K562 (cell line): ENCODE results near the gene ERVW-1. TPM values are rescaled to one million over a fixed set of nuclear protein-coding genes. Genes with fewer than 3 reads are reported as not detected.

Experiments
- ATAC-seq: fragments of 200-7000 bp; cut with Tn5 transposase; 3 replicates; pipeline ENCODE4 v1.9.1; 2020; ENCODE audit warnings: moderate library complexity
- BruUV-seq: library from RNA; stranded (reverse); fragments of 400-500 nt; replicated peaks from 2 replicates; lab custom pipeline; 2021; lab: Mats Ljungman, UMichigan
- CTCF ChIA-PET: fragments of 300-600 bp; formaldehyde crosslinking; extraction: SDS; loops from one replicate; lab custom pipeline; 2021; ENCODE audit warnings: low intra/inter-chr PET ratio; lab: Yijun Ruan, JAX
- POLR2A ChIA-PET: fragments of 300-600, 350-650 bp; sonication (Branson Sonifier 250); formaldehyde crosslinking; extraction: SDS; loops from one replicate; lab custom pipeline; 2021; ENCODE audit warnings: antibody characterized with exemption, inconsistent platforms; lab: Yijun Ruan, JAX
- DNase-seq, 4 experiments: peaks; one replicate each; pipeline versions ENCODE4 v3.0.0 to v3.0.0-alpha.2; 2011 to 2018; ENCODE audit warnings: low spot score in 3 of 4, mixed read lengths in 3 of 4; ENCODE audit errors: extremely low read depth in 1 of 4
- FAIRE-seq: peaks from 2 replicates; lab custom pipeline; 2011; peaks lifted over from hg19 to GRCh38; lab: Jason Lieb, UNC
- H2AFZ ChIP-seq: 2 replicates; pipeline ENCODE4 v1.6.0; 2011; ENCODE audit warnings: low read depth, low read length, control low read depth, inconsistent platforms
- H3K27ac ChIP-seq: fragments of 200-600 bp; 3 replicates; pipeline ENCODE4 v1.8.0; 2011; ENCODE audit warnings: low read depth, mild to moderate bottlenecking, control low read depth, inconsistent platforms, low read length, moderate library complexity, mixed read lengths; ENCODE audit errors: extremely low read depth
- H3K27me3 ChIP-seq, 2 experiments: fragments of 300-600 bp in 1 of 2; 2 replicates in 1 of 2; 3 replicates in 1 of 2; pipeline versions ENCODE4 v1.6.0 to v1.8.0; 2011; ENCODE audit warnings: inconsistent platforms in 2 of 2, low read length in 2 of 2, mild to moderate bottlenecking in 1 of 2, mixed read lengths in 1 of 2, moderate library complexity in 1 of 2; ENCODE audit not compliant: control insufficient read depth in 2 of 2, insufficient read depth in 2 of 2
- H3K36me3 ChIP-seq: fragments of 300-600 bp; 3 replicates; pipeline ENCODE4 v1.8.0; 2011; ENCODE audit warnings: mild to moderate bottlenecking, low read length, inconsistent platforms; ENCODE audit not compliant: control insufficient read depth, insufficient read depth
- H3K4me1 ChIP-seq, 2 experiments: fragments of 200-600 bp in 1 of 2; replicated peaks in 1 of 2; 2 replicates in 1 of 2; 3 replicates in 1 of 2; pipeline versions ENCODE4 v1.5.1 to v1.8.0; 2011; ENCODE audit warnings: inconsistent platforms in 2 of 2, low read length in 2 of 2, mild to moderate bottlenecking in 1 of 2, mixed read lengths in 1 of 2, moderate library complexity in 1 of 2; ENCODE audit not compliant: control insufficient read depth in 2 of 2, insufficient read depth in 2 of 2
- H3K4me2 ChIP-seq: 2 replicates; pipeline ENCODE4 v1.6.1; 2011; ENCODE audit warnings: low read length, control low read depth, inconsistent platforms, mixed read lengths; ENCODE audit not compliant: insufficient read depth
- H3K4me3 ChIP-seq: fragments of 200-600 bp; sonication (generic), shearing (Covaris generic); 2 replicates; pipeline ENCODE4 v1.5.1; 2016; ENCODE audit warnings: control low read depth, inconsistent platforms
- H3K79me2 ChIP-seq: fragments of 200-600 bp; 3 replicates; pipeline ENCODE4 v1.8.0; 2011; ENCODE audit warnings: low read length, inconsistent platforms; ENCODE audit not compliant: control insufficient read depth, insufficient read depth
- H3K9ac ChIP-seq, 2 experiments: 2 replicates each; pipeline versions ENCODE4 v1.6.0 to v1.6.1; 2011; ENCODE audit warnings: low read depth in 2 of 2, low read length in 2 of 2, control low read depth in 1 of 2, inconsistent platforms in 1 of 2, mild to moderate bottlenecking in 1 of 2, mixed read lengths in 1 of 2; ENCODE audit not compliant: insufficient read depth in 1 of 2
- H3K9me1 ChIP-seq: one replicate; pipeline ENCODE4 v1.6.0; 2011; ENCODE audit warnings: inconsistent platforms, mild to moderate bottlenecking, low read length, moderate library complexity; ENCODE audit not compliant: control insufficient read depth, insufficient read depth
- H3K9me3 ChIP-seq: replicated peaks from 2 replicates; pipeline ENCODE4 v1.5.1; 2011; ENCODE audit warnings: low read depth, low read length, inconsistent platforms; ENCODE audit not compliant: control insufficient read depth, insufficient read depth
- H4K20me1 ChIP-seq: replicated peaks from 2 replicates; pipeline ENCODE4 v1.6.1; 2011; ENCODE audit warnings: low read length, inconsistent platforms, mixed read lengths; ENCODE audit not compliant: control insufficient read depth, insufficient read depth
- CXXC5 ChIP-seq: fragments of 250-450 bp; sonication (Bioruptor Pico); IDR thresholded peaks from 2 replicates; pipeline ENCODE4 v1.8.0; 2022; ENCODE audit warnings: inconsistent platforms, mild to moderate bottlenecking, moderate library complexity
- DIDO1 ChIP-seq: fragments of 450-650 bp; IDR thresholded peaks from 2 replicates; pipeline ENCODE4 v1.6.1; 2016; ENCODE audit warnings: low read depth, missing biosample characterization, missing genetic modification characterization
- ERF ChIP-seq: fragments of 450-650 bp; formaldehyde crosslinking; IDR thresholded peaks from 2 replicates; pipeline ENCODE4 v1.4.0; 2020; ENCODE audit warnings: mild to moderate bottlenecking, mixed read lengths
- ESRRA ChIP-seq: fragments of 450-650 bp; IDR thresholded peaks from 2 replicates; pipeline ENCODE4 v1.6.1; 2014; ENCODE audit warnings: low read depth, mild to moderate bottlenecking, moderate library complexity, borderline replicate concordance
- FOXA1 ChIP-seq: fragments of 450-650 bp; IDR thresholded peaks from 2 replicates; pipeline ENCODE4 v1.6.1; 2016; ENCODE audit warnings: mild to moderate bottlenecking, borderline replicate concordance
- FUS ChIP-seq: fragments of 200-400 bp; formaldehyde crosslinking; optimal IDR thresholded peaks from 2 replicates; pipeline ENCODE3; 2017; ENCODE audit warnings: low read depth, low read length
- HCFC1 ChIP-seq: IDR thresholded peaks from 2 replicates; pipeline ENCODE4 v1.6.1; 2012; ENCODE audit warnings: low read depth, low read length, improper control_type of control experiment
- SIRT6 ChIP-seq: IDR thresholded peaks from one replicate; pipeline ENCODE4 v1.6.1; 2012; ENCODE audit warnings: low read depth, mild to moderate bottlenecking, control low read depth, inconsistent platforms, low read length, moderate library complexity
- ZNF57 ChIP-seq: fragments of 450-650 bp; formaldehyde crosslinking; IDR thresholded peaks from 2 replicates; pipeline ENCODE4 v1.4.0; 2020; ENCODE audit warnings: mild to moderate bottlenecking, moderate library complexity
- WGBS: fragments of 100-300 bp; shearing (Covaris generic); methylation state at CpG from one replicate; pipeline ENCODE4 v1.1.6; 2016; ENCODE audit warnings: low coverage, mixed read lengths; ENCODE audit not compliant: insufficient coverage; ENCODE audit errors: missing lambda C conversion rate; 5-methylcytosine and 5-hydroxymethylcytosine counted together
- in situ Hi-C: fragments of 300-500 bp; cut with MboI; formaldehyde crosslinking; loops from 4 replicates; pipeline ENCODE4 v1.15.0; 2018; ENCODE audit warnings: inconsistent platforms, mixed read lengths
- intact Hi-C: fragments of 100-400 bp; cut with micrococcal nuclease; formaldehyde crosslinking; loops from 2 replicates; pipeline ENCODE4 v1.14.2; 2022
- polyA plus RNA-seq, 8 experiments: library from polyadenylated mRNA; depleted of rRNA in 4 of 8; stranded (reverse) in 5 of 8; unstranded in 3 of 8; fragments of >200 nt; fragmentation: Nextera tagmentation in 2 of 8; fragmentation: Illumina TruSeq in 1 of 8; extraction: Ambion mirVana in 2 of 8; extraction: Trizol in 1 of 8; gene quantifications; 2 replicates each; pipeline versions ENCODE4 v1.2.1 to v1.2.3, GENCODE V29; 2011 to 2014; ENCODE audit warnings: inconsistent platforms in 1 of 8, missing spikeins in 1 of 8
- total RNA-seq, 7 experiments: library from RNA; depleted of rRNA in 6 of 7; stranded (reverse); fragments of >200 nt in 6 of 7; fragmentation: Illumina TruSeq in 2 of 7; extraction: Trizol in 2 of 7; gene quantifications; 2 replicates each; pipeline versions ENCODE4 v1.2.1 to v1.2.3, GENCODE V29; 2011 to 2021; ENCODE audit warnings: low replicate concordance in 1 of 7
- TF ChIP-seq, protein P1 (sequence below): sonication (generic); formaldehyde crosslinking; IDR thresholded peaks from 2 replicates; pipeline ENCODE4 v1.8.1; 2023; ENCODE audit warnings: mild to moderate bottlenecking, missing genetic modification reagents, moderate library complexity
- TF ChIP-seq, protein P2 (sequence below): fragments of 450-650 bp; IDR thresholded peaks from 2 replicates; pipeline ENCODE4 v1.6.1; 2016; ENCODE audit warnings: mild to moderate bottlenecking, moderate library complexity

ERVW-1 gene
- total and polyA plus RNA-seq, 9 of the 15 experiments (the other 6 are each of a cell fraction or from before 2014, with no cell fraction given), result not detected

DNA sequence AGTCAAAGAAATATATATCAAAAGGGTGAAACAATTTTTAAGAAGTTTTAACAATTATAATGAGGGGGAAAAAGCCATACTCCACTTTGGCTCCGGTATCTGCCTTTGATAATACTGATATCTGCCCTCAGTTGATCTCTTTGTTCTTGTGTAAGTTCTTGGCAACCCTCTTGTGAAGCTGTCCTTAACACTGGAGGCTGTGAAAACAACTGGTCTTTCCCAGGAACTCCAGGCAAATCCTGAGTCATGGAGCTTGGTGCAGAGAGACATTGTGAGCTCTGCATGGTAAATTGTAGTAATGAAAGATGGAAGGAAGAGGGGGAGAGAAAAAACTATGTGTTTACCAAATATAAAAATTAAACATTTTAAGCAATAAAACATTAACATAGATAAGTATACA is 11.9 kb upstream of the ERVW-1 start:
- Histone ChIP-seq H2AFZ (no peak overlapping the region), H3K27ac (no peak overlapping the region), H3K9ac (no peak overlapping the region), H3K9me3 (no peaks in the 10 kb centered on the region), H3K27me3 (no peaks in the 10 kb centered on the region), H3K36me3 (peaks cover 49% of the 10 kb centered on the region; the same call in 2 of the 3 replicates), H4K20me1 (no peaks in the 10 kb centered on the region), H3K4me2 (no peak overlapping the region), H3K79me2 (no peaks in the 10 kb centered on the region), H3K4me1 (no peaks in the 10 kb centered on the region; a peak in 1 of 5 replicates), H3K9me1 (no peaks in the 10 kb centered on the region), H3K4me3 (no peak overlapping the region)
- ATAC-seq, result no peak
- no peak for DNase-seq
- in situ Hi-C loops, result no loop called here
- CTCF ChIA-PET, result no interaction called here
- POLR2A ChIA-PET, result interaction anchor here (1.4 kb wide), 1 partner anchor 41 kb away, joined by 3 read pairs; no protein-coding TSS in a partner anchor
- intact Hi-C loops, result loop anchor here (5.0 to 10.0 kb wide), 2 partner anchors 53 to 75 kb away; no protein-coding TSS in a partner anchor
- no TSS peak for BruUV-seq
- no peak for FAIRE-seq
- 84% methylated on average over 1 of the region's 1 CpG for WGBS
- no peak for TF ChIP-seq FOXA1
- no peak for TF ChIP-seq SIRT6
- no peak for TF ChIP-seq ERF (CRISPR knock-in tag)
- TF ChIP-seq, protein P1, sequence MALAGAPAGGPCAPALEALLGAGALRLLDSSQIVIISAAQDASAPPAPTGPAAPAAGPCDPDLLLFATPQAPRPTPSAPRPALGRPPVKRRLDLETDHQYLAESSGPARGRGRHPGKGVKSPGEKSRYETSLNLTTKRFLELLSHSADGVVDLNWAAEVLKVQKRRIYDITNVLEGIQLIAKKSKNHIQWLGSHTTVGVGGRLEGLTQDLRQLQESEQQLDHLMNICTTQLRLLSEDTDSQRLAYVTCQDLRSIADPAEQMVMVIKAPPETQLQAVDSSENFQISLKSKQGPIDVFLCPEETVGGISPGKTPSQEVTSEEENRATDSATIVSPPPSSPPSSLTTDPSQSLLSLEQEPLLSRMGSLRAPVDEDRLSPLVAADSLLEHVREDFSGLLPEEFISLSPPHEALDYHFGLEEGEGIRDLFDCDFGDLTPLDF (CRISPR knock-in tag), result no peak
- TF ChIP-seq HCFC1, result no peak
- no peak for TF ChIP-seq FUS
- TF ChIP-seq, protein P2, sequence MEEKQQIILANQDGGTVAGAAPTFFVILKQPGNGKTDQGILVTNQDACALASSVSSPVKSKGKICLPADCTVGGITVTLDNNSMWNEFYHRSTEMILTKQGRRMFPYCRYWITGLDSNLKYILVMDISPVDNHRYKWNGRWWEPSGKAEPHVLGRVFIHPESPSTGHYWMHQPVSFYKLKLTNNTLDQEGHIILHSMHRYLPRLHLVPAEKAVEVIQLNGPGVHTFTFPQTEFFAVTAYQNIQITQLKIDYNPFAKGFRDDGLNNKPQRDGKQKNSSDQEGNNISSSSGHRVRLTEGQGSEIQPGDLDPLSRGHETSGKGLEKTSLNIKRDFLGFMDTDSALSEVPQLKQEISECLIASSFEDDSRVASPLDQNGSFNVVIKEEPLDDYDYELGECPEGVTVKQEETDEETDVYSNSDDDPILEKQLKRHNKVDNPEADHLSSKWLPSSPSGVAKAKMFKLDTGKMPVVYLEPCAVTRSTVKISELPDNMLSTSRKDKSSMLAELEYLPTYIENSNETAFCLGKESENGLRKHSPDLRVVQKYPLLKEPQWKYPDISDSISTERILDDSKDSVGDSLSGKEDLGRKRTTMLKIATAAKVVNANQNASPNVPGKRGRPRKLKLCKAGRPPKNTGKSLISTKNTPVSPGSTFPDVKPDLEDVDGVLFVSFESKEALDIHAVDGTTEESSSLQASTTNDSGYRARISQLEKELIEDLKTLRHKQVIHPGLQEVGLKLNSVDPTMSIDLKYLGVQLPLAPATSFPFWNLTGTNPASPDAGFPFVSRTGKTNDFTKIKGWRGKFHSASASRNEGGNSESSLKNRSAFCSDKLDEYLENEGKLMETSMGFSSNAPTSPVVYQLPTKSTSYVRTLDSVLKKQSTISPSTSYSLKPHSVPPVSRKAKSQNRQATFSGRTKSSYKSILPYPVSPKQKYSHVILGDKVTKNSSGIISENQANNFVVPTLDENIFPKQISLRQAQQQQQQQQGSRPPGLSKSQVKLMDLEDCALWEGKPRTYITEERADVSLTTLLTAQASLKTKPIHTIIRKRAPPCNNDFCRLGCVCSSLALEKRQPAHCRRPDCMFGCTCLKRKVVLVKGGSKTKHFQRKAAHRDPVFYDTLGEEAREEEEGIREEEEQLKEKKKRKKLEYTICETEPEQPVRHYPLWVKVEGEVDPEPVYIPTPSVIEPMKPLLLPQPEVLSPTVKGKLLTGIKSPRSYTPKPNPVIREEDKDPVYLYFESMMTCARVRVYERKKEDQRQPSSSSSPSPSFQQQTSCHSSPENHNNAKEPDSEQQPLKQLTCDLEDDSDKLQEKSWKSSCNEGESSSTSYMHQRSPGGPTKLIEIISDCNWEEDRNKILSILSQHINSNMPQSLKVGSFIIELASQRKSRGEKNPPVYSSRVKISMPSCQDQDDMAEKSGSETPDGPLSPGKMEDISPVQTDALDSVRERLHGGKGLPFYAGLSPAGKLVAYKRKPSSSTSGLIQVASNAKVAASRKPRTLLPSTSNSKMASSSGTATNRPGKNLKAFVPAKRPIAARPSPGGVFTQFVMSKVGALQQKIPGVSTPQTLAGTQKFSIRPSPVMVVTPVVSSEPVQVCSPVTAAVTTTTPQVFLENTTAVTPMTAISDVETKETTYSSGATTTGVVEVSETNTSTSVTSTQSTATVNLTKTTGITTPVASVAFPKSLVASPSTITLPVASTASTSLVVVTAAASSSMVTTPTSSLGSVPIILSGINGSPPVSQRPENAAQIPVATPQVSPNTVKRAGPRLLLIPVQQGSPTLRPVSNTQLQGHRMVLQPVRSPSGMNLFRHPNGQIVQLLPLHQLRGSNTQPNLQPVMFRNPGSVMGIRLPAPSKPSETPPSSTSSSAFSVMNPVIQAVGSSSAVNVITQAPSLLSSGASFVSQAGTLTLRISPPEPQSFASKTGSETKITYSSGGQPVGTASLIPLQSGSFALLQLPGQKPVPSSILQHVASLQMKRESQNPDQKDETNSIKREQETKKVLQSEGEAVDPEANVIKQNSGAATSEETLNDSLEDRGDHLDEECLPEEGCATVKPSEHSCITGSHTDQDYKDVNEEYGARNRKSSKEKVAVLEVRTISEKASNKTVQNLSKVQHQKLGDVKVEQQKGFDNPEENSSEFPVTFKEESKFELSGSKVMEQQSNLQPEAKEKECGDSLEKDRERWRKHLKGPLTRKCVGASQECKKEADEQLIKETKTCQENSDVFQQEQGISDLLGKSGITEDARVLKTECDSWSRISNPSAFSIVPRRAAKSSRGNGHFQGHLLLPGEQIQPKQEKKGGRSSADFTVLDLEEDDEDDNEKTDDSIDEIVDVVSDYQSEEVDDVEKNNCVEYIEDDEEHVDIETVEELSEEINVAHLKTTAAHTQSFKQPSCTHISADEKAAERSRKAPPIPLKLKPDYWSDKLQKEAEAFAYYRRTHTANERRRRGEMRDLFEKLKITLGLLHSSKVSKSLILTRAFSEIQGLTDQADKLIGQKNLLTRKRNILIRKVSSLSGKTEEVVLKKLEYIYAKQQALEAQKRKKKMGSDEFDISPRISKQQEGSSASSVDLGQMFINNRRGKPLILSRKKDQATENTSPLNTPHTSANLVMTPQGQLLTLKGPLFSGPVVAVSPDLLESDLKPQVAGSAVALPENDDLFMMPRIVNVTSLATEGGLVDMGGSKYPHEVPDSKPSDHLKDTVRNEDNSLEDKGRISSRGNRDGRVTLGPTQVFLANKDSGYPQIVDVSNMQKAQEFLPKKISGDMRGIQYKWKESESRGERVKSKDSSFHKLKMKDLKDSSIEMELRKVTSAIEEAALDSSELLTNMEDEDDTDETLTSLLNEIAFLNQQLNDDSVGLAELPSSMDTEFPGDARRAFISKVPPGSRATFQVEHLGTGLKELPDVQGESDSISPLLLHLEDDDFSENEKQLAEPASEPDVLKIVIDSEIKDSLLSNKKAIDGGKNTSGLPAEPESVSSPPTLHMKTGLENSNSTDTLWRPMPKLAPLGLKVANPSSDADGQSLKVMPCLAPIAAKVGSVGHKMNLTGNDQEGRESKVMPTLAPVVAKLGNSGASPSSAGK, result no peak
- no peak for TF ChIP-seq CXXC5 (CRISPR knock-in tag)
- TF ChIP-seq ZNF57 (CRISPR knock-in tag), result no peak
- TF ChIP-seq DIDO1 (tag), result no peak
- no peak for TF ChIP-seq ESRRA
